ENCODE results near the gene ALG8.
A peak's percentile ranks its signal among the peaks of the same experiment; 100 is the strongest.
"Not testable (repeated sequence)": the region's sequence is repeated elsewhere in the genome, so short reads cannot be mapped to it uniquely, and the experiment has no call there.

The ALG8 gene

DNA sequence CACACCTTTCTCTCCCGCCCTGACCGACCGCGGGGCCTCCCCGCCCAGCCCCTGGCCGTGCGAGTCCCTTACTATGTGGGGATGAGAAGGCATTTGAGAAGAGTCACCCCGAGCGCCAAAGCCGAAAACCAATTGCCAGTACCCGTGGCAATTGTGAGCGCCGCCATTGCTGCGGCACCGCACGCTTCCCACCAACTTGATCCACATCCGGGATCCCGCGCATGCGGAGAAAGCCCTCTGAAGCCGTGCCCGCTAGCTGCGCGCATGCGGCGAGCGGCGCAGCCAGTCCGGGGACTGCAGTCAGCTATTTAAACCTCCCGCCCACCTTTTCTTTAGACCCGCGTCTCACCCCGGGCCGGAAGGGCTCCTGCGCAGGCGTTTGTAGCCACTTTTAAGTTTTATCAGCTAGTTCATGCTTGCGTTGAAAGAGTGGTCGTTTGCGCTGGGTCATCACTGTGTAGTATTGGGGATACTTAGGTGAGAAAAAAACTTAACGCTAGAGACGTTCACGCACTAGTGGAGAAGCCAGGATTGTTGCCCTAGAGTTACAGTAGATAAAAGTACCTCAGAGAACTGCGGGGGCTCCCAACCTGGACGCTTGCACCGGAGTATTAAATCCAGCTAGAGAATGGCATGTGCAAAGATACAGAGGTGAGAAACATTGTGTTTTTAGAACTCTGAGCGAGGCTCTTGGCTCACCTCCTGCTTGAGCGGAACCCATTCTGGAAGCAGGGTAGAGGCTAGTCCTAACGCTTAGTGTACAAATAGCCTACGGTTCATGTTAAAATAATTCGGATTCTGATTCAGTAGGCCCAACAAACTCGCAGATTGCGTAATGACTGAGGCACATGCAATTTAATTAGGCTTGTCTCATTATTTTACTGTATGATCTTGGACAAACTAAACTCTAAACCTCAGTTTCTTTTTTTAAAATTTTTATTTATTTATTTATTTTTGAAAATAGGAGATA is at the start of gene ALG8:
Gene ALG8, minus strand, starts transcription at position 205 of the 970 bp plus-strand sequence. Its CDS starts 38 bp downstream, at position 167.
- DNase-seq (ENCODE audit: low read depth): peak; percentile 91

DNA sequence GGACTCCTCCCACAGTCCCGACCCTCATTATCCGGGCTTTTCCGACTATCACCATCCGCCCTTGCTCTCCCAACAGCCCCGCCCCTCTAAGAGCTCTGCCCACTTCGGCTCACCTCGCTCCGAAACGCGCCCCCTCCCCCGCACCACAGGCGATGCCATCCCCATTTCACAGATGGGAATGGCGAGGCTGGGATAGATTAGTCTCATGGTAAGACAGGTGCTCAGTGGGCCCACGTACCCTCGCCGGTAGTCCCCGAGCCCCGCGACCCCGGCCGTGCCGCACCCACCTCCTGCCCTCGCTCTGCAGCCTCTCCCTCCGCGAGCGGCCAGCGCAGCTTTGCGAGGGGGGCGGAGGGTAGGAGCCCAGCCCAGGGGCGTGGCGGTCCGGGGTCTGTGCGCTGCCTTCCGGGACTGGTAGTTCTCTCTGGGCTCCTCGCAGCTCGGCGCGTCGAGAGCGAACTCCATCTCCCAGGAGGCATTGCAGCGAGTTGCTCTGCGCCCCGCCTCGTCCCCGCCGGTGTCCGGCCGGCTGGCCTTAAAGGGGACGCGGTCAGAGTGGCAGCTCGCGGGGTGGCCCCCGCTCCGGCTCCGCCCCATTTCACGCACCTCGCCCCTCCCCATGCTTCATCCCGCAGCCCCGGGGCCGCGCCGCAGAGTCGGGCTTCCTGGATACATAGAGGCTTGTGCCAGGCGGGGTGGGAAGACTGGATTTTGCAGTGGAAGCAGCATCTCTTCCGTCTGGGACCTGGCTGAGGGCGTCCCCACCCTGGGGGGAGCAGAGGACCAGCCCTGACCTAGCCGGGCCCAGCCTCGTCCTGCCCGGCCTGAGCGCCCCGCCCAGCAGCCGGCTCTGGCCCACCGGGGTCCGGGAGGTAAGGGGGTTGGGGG is 49.1 kb upstream of the ALG8 start, which contains the start of the genes KCTD21 and USP35:
Gene KCTD21, minus strand, starts transcription at position 341 of the 888 bp plus-strand sequence. CDS start 14,072 bp downstream, outside the sequence.
Gene USP35, plus strand, starts transcription at position 634 of the 888 bp plus-strand sequence. CDS start 7,327 bp downstream, outside the sequence.
- DNase-seq (ENCODE audit: low read depth): peak; percentile 96

DNA sequence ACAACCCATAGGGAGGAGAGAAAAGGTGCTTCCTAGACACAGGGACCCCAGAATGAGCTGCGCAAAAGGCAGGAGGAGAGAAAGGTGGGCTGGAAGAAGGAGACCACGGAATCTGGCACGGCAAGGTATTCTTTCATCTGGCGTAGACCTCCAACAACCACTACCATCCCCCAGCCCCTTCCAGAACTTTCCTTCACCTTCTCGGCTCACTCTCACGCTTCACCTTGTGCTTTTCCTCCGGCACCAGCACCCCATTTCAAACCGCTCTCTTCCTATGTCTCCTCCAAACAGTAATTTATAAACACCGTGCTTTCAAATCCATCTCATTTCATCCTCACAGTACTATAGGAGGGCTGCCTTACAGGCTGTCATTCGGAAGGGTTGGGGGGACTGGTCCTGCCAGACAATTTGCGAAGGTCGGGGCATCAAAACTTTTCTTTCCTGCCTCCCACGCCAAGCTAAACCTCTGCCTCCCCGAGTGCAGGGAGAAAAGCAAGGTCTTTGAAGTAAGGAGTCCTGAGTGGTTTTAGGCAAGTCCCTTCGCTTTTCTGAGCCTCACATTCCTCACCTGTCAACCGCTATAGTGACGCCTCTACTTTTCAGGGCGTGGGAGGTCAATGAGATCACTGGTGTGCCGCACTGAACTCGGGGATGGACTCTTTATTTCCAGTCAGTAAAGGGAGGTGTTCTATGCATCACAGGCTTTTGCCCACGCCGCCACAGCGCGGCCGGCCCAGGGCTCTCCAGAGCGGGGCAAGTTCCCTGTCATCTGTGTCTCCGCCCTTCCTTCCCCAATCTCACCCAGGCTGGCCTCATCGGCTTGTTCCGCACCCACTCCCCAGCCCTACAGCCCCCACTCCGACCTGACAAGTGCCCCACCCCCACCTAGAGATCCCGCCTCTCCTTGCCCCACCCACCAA is 48.2 kb upstream of the ALG8 start:
- DNase-seq (ENCODE audit: low read depth): no peak

DNA sequence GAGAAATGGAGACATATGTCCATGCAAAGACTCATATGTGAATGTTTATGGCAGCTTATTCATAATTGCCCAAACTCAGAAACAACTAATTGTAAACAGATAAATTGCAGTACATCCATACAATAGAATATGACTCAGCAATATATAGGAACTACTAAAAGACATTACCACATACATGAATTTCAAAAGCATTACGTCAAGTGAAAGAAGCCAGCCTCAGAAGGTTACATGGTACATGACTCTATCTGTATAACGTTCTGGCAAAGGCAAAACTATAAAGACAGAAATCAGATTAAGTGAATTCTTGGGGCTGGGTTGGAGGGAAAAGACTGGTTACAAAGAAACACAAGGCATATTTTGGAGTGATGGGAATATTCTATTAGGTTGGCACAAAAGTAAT is 41.8 kb upstream of the ALG8 start:
- DNase-seq (ENCODE audit: low read depth): no peak

DNA sequence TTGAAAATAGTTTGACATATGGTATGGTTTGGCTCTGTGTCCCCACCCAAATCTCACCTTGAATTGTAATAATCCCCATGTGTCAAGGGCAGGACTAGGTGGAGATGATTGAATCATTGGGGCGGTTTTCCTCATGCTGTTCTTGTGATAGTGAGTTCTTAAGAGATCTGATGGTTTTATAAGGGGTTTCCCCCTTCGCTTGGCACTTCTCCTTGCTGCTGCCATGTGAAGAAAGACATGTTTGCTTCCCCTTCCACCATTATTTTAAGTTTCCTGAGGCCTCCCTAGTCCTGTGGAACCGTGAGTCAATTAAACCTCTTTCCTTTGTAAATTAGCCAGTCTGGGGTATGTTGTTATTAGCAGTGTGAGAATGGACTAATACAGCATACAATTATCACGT is 41.3 kb upstream of the ALG8 start:
- DNase-seq (ENCODE audit: low read depth): no peak

DNA sequence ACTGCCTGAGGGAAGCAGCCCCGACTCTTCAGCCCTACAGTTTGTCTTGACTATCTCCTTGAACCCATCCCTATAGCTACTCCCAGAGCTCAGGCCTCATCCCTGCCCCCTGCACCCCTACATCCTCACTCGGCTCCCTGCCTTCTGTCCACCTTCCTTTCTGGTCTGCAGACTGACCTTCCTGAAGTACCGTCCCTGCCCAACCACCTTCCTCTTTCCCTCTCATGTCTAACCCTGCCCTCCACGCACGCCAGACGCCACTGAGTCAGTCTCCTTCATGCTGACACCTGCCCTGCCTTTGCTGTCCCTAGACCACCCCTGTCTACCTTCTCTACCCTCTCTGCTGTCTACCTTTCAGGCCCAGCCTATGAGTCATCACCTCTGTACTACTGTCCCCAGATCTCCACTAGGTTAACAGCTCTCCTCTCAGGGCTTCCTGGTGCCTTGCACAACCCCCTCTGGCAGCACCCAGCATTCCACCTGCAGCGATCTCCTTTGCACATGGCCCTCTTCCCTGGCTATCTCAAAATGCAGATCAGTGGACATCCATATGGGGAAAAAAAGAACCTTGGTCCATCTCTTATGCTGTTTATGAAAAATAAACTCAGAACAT is 40.1 kb upstream of the ALG8 start:
- no peak for DNase-seq (ENCODE audit: low read depth)

DNA sequence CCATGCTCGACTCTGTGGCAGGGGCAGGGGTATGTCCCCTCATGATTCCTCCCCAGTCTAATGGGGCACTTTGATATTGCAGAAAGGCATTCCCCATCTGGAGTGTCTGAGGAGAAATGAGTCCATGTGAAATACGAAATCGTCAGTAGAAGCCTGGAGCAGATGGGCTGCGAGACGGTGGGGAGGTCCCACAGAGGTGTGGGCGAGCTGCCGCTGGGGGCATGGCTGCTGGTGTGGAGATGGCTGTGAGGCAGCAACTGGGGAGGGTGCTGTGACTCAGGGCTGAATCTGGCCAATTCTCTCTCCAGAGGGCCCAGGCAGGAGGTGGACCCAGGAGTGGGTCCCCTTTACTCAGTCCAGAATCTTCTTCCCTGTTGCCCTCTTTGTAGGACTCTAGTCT is 37.8 kb upstream of the ALG8 start:
- no peak for DNase-seq (ENCODE audit: low read depth)

DNA sequence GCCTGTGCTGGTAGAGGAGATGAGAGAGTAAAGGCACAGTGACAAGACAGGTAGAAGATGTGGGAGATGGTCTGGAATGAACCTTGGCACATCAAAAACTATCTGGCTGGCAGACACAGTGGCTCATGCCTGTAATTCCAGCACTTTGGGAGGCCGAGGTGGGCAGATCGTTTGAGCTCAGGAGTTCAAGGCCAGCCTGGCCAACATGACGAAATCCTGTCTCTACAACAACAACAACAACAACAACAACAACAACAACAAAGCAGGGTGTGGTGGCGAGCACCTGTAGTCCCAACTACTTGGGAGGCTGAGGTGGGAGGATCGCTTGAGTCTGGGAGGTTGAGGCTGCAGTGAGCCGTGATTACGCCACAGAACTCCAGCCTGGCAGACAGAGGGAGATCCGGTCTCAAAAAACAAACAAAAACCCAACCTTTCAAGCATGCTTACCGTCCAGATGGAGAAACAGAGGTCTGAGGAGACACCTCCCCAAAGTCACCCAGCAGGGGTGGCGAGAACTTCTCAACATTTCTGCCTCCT is 37.2 kb upstream of the ALG8 start:
- DNase-seq (ENCODE audit: low read depth): no peak

DNA sequence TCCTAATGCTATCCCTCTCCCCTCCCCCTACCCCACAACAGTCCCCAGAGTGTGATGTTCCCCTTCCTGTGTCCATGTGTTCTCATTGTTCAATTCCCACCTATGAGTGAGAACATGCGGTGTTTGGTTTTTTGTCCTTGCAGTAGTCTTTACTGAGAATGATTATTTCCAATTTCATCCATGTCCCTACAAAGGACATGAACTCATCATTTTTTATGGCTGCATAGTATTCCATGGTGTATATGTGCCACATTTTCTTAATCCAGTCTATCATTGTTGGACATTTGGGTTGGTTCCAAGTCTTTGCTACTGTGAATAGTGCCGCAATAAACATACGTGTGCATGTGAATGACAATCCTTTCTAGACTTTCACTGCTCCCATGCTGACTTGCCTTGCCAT is 36.4 kb upstream of the ALG8 start:
- DNase-seq (ENCODE audit: low read depth): not testable (repeated sequence)

DNA sequence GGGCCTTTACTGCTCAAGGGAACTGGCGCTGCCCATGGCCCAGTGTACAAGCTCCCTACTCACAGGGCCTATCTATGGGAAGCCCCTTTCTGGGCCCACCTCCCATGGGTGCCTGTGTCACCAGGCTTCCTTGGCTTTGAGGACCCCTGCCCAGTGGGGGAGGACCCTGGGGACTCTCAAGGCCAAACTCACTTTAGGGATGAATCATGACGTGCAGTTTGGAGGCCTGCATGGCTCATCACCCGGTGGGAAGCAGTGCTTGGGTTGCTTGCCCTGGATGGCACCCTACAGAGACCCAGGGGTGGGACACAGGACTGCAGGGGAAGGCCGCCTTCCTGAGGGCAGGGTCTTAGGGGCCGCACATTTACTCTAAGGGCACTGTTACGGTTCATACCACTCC is 32.5 kb upstream of the ALG8 start:
- no peak for DNase-seq (ENCODE audit: low read depth)

DNA sequence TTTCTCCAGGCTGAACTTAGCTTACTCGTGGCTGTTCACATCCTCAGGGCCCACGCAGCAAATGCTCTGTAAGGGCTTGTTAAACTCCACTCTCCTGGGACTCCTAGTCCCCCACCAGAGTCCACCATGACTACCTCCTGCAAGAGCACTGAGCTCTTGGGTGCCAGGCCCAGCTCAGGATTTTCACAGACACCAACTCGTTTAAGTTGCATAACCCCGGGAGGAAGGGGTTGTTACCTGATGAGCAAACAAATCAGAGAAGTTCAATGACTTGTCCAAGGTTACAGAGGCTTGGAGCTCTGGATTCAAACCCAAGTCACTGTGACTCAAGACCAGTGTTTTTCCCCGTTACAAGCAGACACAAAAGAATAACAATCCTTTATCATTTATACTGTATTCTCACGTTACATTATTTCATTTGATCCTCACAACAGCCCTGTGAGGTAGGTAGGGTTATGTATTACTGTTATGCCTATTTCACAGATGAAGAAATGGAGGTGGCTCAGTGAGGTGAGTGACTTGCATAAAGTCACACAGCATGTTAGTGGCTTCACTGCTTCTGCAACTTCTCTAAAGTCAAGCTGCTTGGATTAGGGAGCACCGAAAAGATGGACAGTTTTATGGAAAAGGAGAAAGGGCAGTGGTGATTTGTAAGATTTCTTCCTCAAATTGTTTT is 31.6 kb upstream of the ALG8 start:
- no peak for DNase-seq (ENCODE audit: low read depth)

DNA sequence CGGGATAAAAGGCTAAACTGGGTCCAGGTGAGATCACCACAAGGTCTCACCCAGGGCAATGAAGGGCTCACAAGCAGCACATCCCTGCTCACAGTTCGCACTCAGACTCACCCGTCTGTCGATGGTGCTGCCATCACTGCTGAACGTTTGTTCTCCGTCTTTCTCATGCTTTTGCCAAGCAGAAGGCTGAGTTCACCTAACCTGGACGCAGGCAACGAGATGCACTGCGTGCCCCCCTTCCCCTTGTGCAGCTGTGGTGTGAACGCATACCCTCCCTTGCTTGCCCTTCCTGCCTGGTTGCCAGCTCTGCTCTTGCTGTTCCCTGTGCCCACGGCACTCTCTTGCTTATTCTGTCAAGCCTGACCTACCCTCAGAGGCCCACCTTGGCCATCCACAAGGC is 31.0 kb upstream of the ALG8 start:
- no peak for DNase-seq (ENCODE audit: low read depth)

DNA sequence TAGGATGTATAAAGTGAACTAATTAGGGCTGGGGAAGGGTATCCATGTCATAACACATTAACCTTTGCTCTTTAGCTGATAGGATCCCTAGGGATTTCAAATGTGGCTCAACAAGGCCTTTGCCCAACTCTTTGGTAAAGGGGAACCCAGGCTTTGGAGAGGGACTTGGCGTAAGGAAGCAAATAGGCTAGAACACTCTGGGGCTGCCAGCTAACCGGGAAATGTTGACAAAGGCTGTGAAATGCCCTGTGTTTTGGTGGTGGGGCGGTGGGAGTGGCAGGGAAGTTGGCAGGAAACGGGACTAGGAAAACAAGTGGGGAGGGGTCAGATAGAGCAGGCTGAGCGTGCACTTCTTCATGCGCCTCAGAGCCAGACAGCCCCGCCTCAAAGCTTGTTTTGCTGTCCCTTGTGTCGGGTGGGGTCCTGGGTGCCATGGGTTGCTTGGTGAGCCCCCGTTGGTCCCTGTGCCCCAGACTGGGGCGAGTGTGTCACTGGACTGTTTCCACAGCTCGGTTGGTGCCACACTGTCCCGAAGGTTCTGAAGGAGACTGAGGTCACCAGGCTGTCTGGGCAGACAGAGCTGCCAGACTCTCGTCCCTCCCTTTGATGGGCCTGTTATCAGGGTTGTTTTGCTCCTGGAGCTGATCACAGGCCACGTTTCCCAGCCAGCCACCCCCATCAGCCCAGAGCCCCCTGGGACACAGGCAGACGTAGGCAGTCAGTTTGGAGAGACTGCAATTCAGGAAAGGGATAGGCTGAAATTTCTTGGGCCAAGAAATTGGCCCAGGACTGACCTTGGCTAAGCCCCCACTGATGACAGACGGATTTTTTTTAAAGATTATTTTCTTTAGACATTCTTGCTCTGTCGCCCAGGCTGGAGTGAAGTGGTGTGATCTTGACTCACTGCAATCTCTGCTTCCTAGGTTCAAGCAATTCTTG is 29.4 kb upstream of the ALG8 start:
- peak; percentile 97 for DNase-seq (ENCODE audit: low read depth)

DNA sequence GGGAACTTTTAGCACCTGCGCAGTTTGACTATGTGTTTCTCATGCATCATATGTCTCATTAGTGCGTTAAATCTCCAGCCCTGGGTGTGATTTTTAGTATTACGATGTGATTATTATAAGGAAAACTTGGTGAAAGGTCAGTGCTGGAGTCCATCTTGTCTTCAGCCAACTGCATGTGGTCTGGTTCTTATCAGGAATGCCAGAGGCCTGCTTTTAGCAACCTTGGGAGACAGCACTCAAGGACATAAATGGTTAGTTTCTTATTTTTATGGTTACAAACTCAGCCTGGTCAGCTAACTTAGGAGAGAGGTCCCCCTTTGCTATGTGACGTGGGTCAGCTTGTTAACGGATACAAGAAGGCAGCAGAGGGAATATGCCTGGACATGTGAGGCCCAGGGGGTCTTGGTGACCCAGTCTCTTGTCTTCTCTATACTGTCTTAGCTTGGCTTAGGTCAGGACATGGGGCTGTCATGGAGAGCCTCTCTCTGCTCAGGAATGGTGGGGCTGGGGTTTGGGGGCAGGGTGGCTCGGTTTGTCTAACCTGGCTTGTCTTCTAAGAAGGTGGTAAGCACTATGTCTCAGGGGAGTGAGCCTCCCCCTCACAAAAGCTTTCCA is 27.5 kb upstream of the ALG8 start:
- DNase-seq (ENCODE audit: low read depth): no peak

DNA sequence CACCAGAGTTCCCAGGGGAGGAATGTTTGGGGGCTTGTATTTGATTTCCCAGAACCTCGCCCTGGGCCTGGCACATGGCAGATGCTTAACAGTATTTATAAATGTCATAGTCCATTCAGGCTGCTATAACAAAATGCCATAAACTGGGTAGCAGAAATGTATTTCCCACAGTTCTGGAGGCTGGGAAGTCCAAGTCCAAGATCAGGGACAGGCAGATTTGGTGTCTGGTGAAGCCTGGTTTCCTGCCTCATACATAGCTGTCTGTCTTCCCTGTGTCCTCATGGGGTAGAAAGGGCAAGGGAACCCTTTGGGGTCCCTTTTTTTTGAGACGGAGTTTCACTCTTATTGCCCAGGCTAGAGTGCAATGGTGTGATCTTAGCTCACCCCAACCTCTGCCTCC is 25.0 kb upstream of the ALG8 start:
- no peak for DNase-seq (ENCODE audit: low read depth)

DNA sequence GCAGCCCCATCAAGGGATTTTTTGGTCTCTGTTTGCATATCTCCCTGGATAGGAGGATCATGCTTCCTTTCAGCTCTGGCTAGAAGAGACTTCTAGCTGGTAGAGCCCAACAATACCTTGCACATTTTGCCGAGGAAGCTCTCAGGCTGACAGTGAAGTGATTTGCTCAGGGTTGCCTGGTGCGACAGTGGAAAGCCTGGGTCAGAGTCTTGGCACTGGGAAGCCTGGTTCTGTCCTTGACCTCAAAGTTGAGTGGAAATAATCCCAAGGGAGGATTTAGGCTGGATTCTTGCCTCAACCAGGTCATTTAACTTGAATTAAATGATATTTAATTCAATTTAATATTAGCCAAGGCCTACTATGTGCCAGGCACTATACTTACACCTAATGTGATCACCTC is 24.4 kb upstream of the ALG8 start:
- DNase-seq (ENCODE audit: low read depth): no peak

DNA sequence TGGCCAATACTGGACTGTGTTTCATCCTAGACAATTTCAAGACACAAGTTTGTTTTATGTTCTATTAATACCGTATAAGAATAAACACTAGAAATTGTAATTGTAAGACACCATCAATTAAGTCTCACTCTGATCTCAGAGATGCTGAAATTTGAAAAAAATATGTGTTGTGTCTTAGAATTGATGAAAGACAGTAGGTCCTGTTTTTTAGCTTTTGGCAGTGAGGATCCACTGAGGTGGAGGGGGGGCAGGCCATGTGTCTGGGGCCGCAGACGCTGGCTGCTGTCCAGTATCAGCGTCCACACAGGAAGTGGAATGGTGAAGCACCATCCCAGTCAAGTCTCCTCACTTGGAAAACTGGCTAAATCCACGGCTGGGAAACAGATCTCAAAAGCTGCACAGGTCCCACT is 22.5 kb upstream of the ALG8 start:
- no peak for DNase-seq (ENCODE audit: low read depth)

DNA sequence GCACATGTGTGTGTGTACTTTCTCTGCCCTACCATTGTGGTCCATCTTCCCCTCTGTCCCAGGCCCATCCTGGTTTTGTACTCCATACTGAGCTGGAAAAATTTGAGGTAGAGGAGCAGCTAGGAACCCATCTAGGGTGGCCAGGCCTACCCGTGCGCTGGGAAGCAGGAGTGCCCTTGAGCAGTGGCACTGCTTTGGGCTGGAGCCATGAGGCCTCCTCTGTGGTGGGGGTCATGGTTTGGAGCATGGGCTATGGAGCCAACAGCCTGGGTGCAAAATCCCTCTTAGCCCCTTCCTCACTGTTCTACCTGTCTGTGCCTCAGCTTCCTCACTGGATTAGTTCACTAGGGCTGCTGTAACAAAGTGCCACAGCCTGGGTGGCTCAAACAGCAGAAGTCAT is 21.9 kb upstream of the ALG8 start:
- DNase-seq (ENCODE audit: low read depth): no peak

DNA sequence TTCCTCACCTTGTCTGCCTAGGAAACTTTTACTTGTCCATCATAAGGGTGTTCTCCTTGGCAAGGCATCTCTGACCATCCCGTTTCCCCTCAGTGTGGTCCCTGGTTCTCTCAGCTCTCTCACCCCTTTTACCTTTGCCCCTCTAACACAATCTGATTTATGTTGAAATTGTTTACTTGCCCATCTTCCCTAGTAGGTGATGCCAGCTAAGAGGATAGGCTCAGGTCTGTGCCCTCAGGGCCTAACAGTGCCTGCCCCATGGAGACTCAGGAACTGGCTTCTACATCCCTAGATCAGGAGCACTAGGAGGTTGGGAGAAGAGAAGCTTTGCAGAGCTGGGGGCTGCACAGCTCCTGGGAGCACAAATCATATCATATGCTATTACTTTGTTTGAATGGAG is 21.1 kb upstream of the ALG8 start:
- DNase-seq (ENCODE audit: low read depth): no peak

All from stromal cell of bone marrow (primary cell).